ENCODE measurements around the gene PALLD.

DNA sequence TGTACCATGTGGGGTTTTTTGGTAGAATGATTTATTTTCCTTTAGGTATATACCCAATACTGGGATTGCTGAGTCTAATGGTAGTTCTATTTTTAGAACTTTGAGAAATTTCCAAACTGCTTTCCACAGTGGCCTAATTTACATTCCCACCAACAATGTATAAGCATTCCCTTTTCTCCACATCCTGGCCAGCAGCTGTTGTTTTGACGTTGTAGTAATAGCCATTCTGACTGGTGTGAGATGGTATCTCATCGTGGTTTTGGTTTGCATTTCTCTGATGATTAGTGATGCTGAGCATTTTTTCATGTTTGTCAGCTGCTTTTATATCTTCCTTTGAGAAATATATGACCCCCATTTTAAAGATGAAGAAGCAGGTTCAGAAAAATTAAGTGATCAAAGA is 359.5 kb downstream of the PALLD start:
- TF ChIP-seq PRDM10 (tag by site-specific recombination; IDR thresholded peaks at IDR 0.05) (no peak), ZNF121 (tag by site-specific recombination; IDR thresholded peaks at IDR 0.05) (no peak), CTCF (tag by site-specific recombination; IDR thresholded peaks at IDR 0.05) (no peak), ZNF830 (tag by site-specific recombination; IDR thresholded peaks at IDR 0.05; ENCODE audit: low read depth) (no peak), ZBTB17 (tag by site-specific recombination; IDR thresholded peaks at IDR 0.05) (no peak), ZNF24 (tag by site-specific recombination; IDR thresholded peaks at IDR 0.05) (no peak), ZNF580 (tag by site-specific recombination; IDR thresholded peaks at IDR 0.05) (no peak), ZNF596 (tag by site-specific recombination; IDR thresholded peaks at IDR 0.05) (no peak), ZNF423 (tag by site-specific recombination; IDR thresholded peaks at IDR 0.05) (no peak), ZNF221 (tag by site-specific recombination; IDR thresholded peaks at IDR 0.05; ENCODE audit: borderline replicate concordance) (no peak), ZNF133 (tag by site-specific recombination; IDR thresholded peaks at IDR 0.05) (no peak), ZEB2 (tag by site-specific recombination; IDR thresholded peaks at IDR 0.05) (no peak), ZNF19 (tag by site-specific recombination; IDR thresholded peaks at IDR 0.05; ENCODE audit: low read depth) (no peak)
- TF ChIP-seq, protein P1, sequence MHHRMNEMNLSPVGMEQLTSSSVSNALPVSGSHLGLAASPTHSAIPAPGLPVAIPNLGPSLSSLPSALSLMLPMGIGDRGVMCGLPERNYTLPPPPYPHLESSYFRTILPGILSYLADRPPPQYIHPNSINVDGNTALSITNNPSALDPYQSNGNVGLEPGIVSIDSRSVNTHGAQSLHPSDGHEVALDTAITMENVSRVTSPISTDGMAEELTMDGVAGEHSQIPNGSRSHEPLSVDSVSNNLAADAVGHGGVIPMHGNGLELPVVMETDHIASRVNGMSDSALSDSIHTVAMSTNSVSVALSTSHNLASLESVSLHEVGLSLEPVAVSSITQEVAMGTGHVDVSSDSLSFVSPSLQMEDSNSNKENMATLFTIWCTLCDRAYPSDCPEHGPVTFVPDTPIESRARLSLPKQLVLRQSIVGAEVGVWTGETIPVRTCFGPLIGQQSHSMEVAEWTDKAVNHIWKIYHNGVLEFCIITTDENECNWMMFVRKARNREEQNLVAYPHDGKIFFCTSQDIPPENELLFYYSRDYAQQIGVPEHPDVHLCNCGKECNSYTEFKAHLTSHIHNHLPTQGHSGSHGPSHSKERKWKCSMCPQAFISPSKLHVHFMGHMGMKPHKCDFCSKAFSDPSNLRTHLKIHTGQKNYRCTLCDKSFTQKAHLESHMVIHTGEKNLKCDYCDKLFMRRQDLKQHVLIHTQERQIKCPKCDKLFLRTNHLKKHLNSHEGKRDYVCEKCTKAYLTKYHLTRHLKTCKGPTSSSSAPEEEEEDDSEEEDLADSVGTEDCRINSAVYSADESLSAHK (tag by site-specific recombination; IDR thresholded peaks at IDR 0.05), result no peak

Measured in HEK293 (cell line).